ENCODE data around the gene KLHDC10.
"Not testable (repeated sequence)": the region's sequence is repeated elsewhere in the genome, so short reads cannot be mapped to it uniquely, and the experiment has no call there.

The KLHDC10 gene

DNA sequence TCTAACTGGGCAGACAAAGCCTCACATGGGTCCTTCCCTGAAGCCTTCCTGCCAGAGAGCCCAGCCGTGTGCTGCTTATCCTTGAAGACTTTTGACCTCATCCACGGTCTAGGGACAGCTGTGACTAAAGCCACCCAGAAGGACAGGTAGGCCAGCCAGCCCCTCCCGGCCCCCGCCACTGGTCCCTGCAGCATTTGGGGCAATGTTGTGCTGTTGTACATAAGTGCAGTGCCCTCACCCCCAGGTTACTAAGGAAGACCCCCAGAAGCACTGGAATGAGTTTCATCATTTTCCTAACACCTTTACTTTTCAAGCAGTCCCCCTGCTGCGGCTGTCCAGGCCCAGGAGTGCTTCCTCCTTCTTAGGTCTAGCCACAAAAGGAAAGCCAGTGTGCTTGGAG lies 91.9 kb downstream of the KLHDC10 start:
- Histone ChIP-seq H3K27ac (ENCODE audit: low read depth, low read length) (no peak overlapping the region), H3K36me3 (ENCODE audit: control insufficient read depth, insufficient read depth, low read length) (peaks cover 10% of the 10 kb centered on the region), H3K4me1 (ENCODE audit: control insufficient read depth, insufficient read depth, low read length) (no peaks in the 10 kb centered on the region), H3K9ac (ENCODE audit: low read length) (no peak overlapping the region), H3K27me3 (ENCODE audit: control insufficient read depth, insufficient read depth, low read length) (no peaks in the 10 kb centered on the region), H3K4me3 (ENCODE audit: low read length) (no peak overlapping the region)

DNA sequence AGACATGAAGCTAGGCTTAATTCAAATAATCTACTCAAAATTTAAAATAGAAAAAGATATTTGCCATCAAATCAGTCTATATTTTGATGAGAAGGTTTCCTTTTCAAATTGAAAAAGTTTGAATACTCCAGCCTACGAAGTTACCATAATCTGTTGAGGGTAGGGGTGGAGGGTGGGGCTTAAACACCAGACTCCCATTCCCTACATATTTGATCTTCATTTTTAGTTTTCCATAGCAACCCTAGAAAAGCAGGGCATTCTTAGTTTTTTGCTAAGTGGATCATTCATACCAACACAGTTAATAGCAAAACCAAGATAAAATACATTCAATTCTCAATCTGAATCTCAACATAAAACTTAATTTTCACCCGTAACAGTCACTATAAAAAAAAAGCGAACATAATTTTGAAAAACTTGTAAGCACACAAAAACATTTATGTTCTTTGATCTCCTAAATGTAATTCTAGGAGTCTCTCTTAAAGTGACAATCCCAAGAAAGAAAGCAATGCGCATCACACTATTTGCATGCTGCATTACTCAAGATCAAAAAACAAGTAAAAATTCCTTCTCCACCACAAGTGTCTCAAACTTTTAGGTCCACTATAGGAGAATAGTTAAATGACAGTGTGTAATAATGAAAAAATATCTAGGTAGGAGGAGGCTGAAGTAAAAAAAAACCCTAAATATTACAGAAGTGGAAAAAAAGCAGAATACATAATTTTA lies 104.1 kb downstream of the KLHDC10 start:
- Histone ChIP-seq H3K27ac (ENCODE audit: low read depth, low read length) (no peak overlapping the region), H3K27me3 (ENCODE audit: control insufficient read depth, insufficient read depth, low read length) (no peaks in the 10 kb centered on the region), H3K4me1 (ENCODE audit: control insufficient read depth, insufficient read depth, low read length) (no peaks in the 10 kb centered on the region), H3K36me3 (ENCODE audit: control insufficient read depth, insufficient read depth, low read length) (peaks cover 13% of the 10 kb centered on the region), H3K4me3 (ENCODE audit: low read length) (no peak overlapping the region), H3K9ac (ENCODE audit: low read length) (no peak overlapping the region)

DNA sequence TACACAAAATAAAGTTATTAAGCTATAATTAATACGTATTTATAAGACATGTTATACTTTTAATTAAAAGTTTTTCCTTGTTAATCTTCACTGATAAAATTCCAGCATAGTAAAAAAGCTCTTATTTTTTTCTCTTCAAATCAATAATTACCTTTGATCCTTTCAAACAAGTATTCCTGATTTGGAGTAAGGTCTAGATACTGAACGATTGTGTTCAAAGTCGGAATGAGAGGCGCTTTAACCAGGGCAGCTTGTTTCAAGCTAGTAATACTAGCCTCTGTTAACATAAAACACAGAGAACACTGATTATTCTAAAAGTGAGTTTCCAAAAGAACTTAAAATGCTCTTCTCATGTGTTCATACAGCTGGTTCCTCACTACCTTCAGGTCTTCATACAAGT lies 107.9 kb downstream of the KLHDC10 start:
- Histone ChIP-seq H3K4me3 (ENCODE audit: low read length) (no peak overlapping the region), H3K9ac (ENCODE audit: low read length) (no peak overlapping the region), H3K27ac (ENCODE audit: low read depth, low read length) (no peak overlapping the region), H3K27me3 (ENCODE audit: control insufficient read depth, insufficient read depth, low read length) (no peaks in the 10 kb centered on the region), H3K36me3 (ENCODE audit: control insufficient read depth, insufficient read depth, low read length) (peaks cover 12% of the 10 kb centered on the region), H3K4me1 (ENCODE audit: control insufficient read depth, insufficient read depth, low read length) (no peaks in the 10 kb centered on the region)

DNA sequence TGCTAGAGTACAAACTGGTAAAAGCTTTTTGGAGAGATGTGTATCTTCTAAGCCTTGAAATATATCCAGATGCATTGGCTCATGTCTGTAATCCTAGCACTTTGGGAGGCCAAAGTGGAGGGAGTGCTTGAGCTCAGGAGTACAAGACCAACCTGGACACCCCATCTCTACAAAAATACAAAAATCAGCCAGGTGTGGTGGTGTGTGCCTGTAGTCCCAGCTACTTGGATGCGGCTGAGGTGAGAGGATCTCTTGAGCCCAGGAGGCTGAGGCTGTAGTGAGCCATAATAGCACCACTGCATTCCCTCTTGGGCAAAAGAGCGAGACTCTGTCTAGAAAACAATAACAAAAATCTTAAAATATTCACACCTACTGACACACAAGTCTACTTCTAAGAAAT lies 109.3 kb downstream of the KLHDC10 start:
- no peak overlapping the region for H3K4me3 ChIP-seq (ENCODE audit: low read length)
- no peaks in the 10 kb centered on the region for H3K4me1 ChIP-seq (ENCODE audit: control insufficient read depth, insufficient read depth, low read length)
- H3K9ac ChIP-seq (ENCODE audit: low read length): no peak overlapping the region
- peaks cover 15% of the 10 kb centered on the region for H3K36me3 ChIP-seq (ENCODE audit: control insufficient read depth, insufficient read depth, low read length)
- no peaks in the 10 kb centered on the region for H3K27me3 ChIP-seq (ENCODE audit: control insufficient read depth, insufficient read depth, low read length)
- no peak overlapping the region for H3K27ac ChIP-seq (ENCODE audit: low read depth, low read length)

DNA sequence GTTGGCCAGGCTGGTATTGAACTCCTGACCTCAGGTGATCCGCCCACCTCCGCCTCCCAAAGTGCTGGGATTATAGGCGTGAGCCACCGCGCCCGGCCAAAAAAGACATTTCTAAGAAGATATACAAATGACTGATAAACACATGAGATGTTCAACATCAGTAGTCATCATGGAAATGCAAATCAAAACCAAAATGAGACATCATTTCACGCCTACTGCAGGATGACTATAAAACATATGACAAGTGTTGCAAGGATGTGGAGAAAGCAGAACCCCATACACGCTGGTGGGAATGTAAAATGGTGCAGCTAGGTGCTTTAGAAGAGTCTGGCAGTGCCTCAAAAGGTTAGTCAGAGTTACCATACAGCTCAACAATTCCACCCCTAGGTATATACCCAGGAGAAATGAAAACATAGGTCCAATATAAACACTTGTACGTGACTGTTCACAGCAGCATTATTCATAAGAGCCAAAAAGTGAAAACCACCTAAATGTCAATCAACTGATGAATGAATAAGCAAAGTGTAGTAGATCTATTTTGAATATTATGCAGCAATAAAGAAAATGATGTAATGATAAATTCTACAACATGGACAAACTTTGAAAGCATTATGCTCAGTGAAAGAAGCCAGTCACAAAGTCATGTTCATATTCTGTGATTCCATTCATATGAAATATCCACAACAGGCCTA lies 110.4 kb downstream of the KLHDC10 start:
- Histone ChIP-seq H3K27me3 (ENCODE audit: control insufficient read depth, insufficient read depth, low read length) (no peaks in the 10 kb centered on the region), H3K36me3 (ENCODE audit: control insufficient read depth, insufficient read depth, low read length) (peaks cover 15% of the 10 kb centered on the region), H3K4me3 (ENCODE audit: low read length) (no peak overlapping the region), H3K4me1 (ENCODE audit: control insufficient read depth, insufficient read depth, low read length) (no peaks in the 10 kb centered on the region), H3K9ac (ENCODE audit: low read length) (no peak overlapping the region), H3K27ac (ENCODE audit: low read depth, low read length) (no peak overlapping the region)

DNA sequence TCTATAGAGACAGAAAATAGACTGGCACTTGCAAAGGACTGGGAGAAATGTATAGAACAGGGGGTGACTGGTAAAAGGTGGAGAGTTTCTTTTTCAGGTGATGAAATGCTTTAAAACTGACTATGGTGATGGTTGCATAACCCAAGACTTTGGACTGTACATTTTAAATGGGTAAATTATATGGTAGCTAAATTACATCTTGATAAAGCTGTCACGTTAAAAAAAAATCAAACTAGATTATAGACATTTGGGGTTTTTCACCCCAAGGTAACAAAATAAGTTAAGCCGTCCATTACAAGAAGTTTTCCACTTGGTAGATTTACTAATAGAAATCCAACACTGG lies 110.9 kb downstream of the KLHDC10 start:
- no peak overlapping the region for H3K9ac ChIP-seq (ENCODE audit: low read length)
- no peaks in the 10 kb centered on the region for H3K4me1 ChIP-seq (ENCODE audit: control insufficient read depth, insufficient read depth, low read length)
- no peak overlapping the region for H3K4me3 ChIP-seq (ENCODE audit: low read length)
- H3K36me3 ChIP-seq (ENCODE audit: control insufficient read depth, insufficient read depth, low read length): peaks cover 15% of the 10 kb centered on the region
- no peaks in the 10 kb centered on the region for H3K27me3 ChIP-seq (ENCODE audit: control insufficient read depth, insufficient read depth, low read length)
- no peak overlapping the region for H3K27ac ChIP-seq (ENCODE audit: low read depth, low read length)

DNA sequence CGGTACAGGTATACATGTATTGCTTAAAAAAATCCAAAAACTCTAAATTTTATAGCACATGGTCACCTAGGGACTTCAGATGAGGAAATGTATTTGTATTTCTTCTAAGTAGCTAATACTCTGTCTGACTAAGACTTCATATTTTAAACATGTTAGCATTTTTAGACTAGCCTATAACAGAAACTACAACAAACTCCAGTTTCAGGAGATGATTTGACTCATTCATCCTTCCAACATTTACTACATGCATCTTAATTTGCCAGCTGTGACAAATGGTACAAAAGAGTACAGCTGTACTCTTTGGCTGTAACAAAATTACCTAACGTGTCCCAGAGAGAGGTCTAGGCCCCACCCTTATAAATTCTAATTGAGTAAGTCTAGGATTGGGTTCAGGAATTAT lies 112.7 kb downstream of the KLHDC10 start:
- peaks cover 17% of the 10 kb centered on the region for H3K36me3 ChIP-seq (ENCODE audit: control insufficient read depth, insufficient read depth, low read length)

DNA sequence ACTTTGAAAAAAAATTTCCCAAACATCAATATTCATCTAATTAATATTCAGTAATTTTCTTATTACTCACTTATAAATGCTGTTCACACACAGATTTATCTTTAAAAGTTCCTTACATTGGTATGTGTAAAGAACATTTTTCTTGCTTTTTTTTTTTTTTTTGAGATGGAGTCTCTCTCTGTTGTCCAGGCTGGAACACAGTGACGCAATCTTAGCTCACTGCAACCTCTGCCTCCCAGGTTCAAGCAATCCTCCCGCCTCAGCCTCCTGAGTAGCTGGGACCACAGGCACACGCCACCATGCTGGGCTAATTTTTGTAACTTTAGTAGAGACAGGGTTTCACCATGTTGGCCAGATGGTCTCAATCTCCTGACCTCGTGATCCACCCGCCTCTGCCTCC lies 114.0 kb downstream of the KLHDC10 start:
- peaks cover 16% of the 10 kb centered on the region for H3K36me3 ChIP-seq (ENCODE audit: control insufficient read depth, insufficient read depth, low read length)
- H3K27ac ChIP-seq (ENCODE audit: low read depth, low read length); H3K27me3 ChIP-seq (ENCODE audit: control insufficient read depth, insufficient read depth, low read length); H3K4me3 ChIP-seq (ENCODE audit: low read length); H3K9ac ChIP-seq (ENCODE audit: low read length); H3K4me1 ChIP-seq (ENCODE audit: control insufficient read depth, insufficient read depth, low read length): not testable (repeated sequence)

More for the DNA sequence above, 112.7 kb downstream of the KLHDC10 start:
- no peak overlapping the region for H3K4me3 ChIP-seq (ENCODE audit: low read length)
- no peak overlapping the region for H3K9ac ChIP-seq (ENCODE audit: low read length)
- H3K4me1 ChIP-seq (ENCODE audit: control insufficient read depth, insufficient read depth, low read length): no peaks in the 10 kb centered on the region
- no peaks in the 10 kb centered on the region for H3K27me3 ChIP-seq (ENCODE audit: control insufficient read depth, insufficient read depth, low read length)
- H3K27ac ChIP-seq (ENCODE audit: low read depth, low read length): no peak overlapping the region
